Tibial artery (tissue), 4 donors: Measurements from ENCODE around the gene TTC16.

Experiments used
- DNase-seq, 2 donors: peaks; one replicate each; pipeline ENCODE4 v3.0.0-alpha.2; 2019
- H3K27ac ChIP-seq, 2 donors: fragments of 200-600 bp; sonication (generic) in 1 of 2; 1 replicate in 1 of 2; 2 replicates in 1 of 2; pipeline ENCODE4 v1.5.1; 2018 to 2019; ENCODE audit warnings: mild to moderate bottlenecking in 1 of 2
- H3K27me3 ChIP-seq, 2 donors: fragments of 200-600 bp; sonication (generic) in 1 of 2; one replicate each; pipeline versions ENCODE4 v1.5.1 to v1.6.0; 2016 to 2019
- H3K36me3 ChIP-seq, 3 donors: fragments of 200-600 bp; sonication (generic) in 2 of 3; one replicate each; pipeline ENCODE4 v1.5.1; 2016 to 2019; ENCODE audit warnings: mild to moderate bottlenecking in 2 of 3
- H3K4me1 ChIP-seq, 4 donors: fragments of 200-600 bp; sonication (generic) in 2 of 4; 1 replicate in 3 of 4; 2 replicates in 1 of 4; pipeline ENCODE4 v1.5.1; 2016 to 2019
- H3K4me3 ChIP-seq, 2 donors: fragments of 200-600 bp; sonication (generic) in 1 of 2; 1 replicate in 1 of 2; 2 replicates in 1 of 2; pipeline ENCODE4 v1.5.1; 2018 to 2019; ENCODE audit warnings: mild to moderate bottlenecking in 2 of 2
- H3K9me3 ChIP-seq, 3 donors: fragments of 200-600 bp; sonication (generic) in 1 of 3; one replicate each; pipeline ENCODE4 v1.5.1; 2016 to 2019
- intact Hi-C: fragments of 100-400 bp; cut with DNase I; formaldehyde crosslinking; loops from one replicate; pipeline ENCODE4 v1.15.0; 2023; ENCODE audit warnings: low total_unique reads
- TF ChIP-seq, protein P1 (sequence below), 2 experiments: fragments of 200-600 bp in 1 of 2; fragments of 450-650 bp in 1 of 2; IDR thresholded peaks; one replicate each; pipeline ENCODE4 v1.5.1; 2017 to 2019; ENCODE audit warnings: antibody characterized with exemption in 2 of 2, mild to moderate bottlenecking in 1 of 2, moderate library complexity in 1 of 2

The TTC16 gene

DNA sequence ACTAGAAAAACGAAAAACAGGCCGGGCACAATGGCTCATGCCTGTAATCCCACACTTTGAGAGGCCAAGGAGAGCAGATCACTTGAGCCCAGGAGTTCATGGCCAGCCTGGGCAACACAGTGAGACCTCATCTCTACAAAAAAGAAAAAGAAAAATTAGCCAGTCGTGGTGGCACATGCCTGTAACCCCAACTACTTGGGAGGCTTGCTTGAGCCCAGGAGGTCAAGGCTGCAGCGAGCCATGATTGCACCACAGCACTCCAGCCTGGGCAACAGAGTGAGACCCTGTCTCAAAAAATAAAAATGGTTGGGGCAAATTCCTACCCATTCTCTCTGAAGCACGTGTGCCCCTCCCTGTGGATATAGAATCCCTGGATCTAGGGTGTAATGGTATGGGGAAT is 17.5 kb upstream of the TTC16 start:
- DNase-seq: no peak
- Histone ChIP-seq H3K4me1 (peaks cover 0 to 8% (median 0%) of the 10 kb centered on the region in 4 donors), H3K27me3 (no peaks in the 10 kb centered on the region), H3K9me3 (no peaks in the 10 kb centered on the region), H3K4me3 (no peak overlapping the region), H3K27ac (peak overlapping the region; percentile 76 to 79), H3K36me3 (peaks cover 0 to 5% (median 0%) of the 10 kb centered on the region in 3 donors)
- intact Hi-C loops: no loop called here
- TF ChIP-seq, protein P1, sequence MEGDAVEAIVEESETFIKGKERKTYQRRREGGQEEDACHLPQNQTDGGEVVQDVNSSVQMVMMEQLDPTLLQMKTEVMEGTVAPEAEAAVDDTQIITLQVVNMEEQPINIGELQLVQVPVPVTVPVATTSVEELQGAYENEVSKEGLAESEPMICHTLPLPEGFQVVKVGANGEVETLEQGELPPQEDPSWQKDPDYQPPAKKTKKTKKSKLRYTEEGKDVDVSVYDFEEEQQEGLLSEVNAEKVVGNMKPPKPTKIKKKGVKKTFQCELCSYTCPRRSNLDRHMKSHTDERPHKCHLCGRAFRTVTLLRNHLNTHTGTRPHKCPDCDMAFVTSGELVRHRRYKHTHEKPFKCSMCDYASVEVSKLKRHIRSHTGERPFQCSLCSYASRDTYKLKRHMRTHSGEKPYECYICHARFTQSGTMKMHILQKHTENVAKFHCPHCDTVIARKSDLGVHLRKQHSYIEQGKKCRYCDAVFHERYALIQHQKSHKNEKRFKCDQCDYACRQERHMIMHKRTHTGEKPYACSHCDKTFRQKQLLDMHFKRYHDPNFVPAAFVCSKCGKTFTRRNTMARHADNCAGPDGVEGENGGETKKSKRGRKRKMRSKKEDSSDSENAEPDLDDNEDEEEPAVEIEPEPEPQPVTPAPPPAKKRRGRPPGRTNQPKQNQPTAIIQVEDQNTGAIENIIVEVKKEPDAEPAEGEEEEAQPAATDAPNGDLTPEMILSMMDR (IDR thresholded peaks at IDR 0.05): no peak

DNA sequence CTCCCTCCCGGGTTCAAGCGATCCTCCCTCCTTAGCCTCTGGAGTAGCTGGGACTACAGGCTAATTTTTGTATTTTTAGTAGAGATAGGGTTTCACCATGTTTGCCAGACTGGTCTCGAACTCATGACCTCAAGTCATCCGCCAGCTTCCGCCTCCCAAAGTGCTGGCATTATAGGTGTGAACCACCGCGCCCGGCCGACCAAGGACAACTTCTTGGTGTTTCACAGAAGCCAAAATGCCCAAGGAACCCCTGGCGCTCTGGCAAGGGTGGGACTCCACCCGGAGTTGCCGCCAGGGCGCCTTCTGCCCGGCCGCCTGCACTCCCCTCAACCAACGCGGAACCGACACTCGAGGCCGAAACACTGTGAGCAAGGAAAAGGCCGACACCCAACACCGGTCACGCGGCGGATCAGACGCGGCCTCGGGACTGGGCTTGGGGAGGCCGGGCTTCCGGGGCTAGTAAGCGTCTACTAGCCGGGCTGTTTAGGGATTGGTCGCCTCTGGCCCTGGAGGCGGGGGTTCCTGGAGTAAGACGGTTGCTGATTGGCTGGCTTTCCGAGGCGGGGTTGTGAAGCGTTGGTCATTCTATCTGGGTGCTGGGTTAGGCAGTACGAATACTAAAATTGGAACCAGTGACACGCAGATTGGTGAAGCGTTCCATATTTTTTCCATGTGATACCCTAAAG is 16.8 kb upstream of the TTC16 start:
- peak; percentile 98 to 99 for DNase-seq
- TF ChIP-seq, protein P1 (IDR thresholded peaks at IDR 0.05): peak; percentile 22 to 45
- Histone ChIP-seq H3K27me3 (no peaks in the 10 kb centered on the region), H3K4me1 (peaks cover 0 to 8% (median 0%) of the 10 kb centered on the region in 4 donors), H3K36me3 (peaks cover 0 to 5% (median 0%) of the 10 kb centered on the region in 3 donors), H3K4me3 (peak overlapping the region; percentile 29 to 45), H3K9me3 (no peaks in the 10 kb centered on the region), H3K27ac (peak overlapping the region; percentile 76 to 79)
- intact Hi-C loops: no loop called here

DNA sequence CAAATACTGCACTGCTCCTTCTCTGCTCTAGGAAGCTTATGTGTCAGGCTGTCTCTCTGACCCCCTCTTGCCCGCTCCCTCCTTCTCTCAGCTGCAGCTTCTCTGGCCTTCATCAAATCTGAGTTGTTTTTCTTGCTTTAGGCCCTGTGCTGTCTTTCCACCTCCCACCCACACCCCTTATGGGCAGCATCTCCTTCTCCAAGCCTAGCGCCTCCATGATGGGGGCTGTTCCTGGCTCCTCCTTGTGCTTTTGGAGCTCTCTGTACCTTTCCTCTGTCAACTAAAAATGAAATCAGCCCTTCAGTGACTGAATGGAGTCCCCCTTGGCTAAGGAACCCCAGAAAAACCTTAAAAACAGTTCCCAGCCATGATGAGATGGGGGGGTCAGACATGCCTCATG is 15.7 kb upstream of the TTC16 start:
- Histone ChIP-seq H3K4me1 (peaks cover 0 to 8% (median 0%) of the 10 kb centered on the region in 4 donors), H3K9me3 (no peaks in the 10 kb centered on the region), H3K27ac (peak overlapping the region; percentile 76 to 79), H3K4me3 (no peak overlapping the region), H3K36me3 (no peaks in the 10 kb centered on the region), H3K27me3 (peaks cover 0 to 5% of the 10 kb centered on the region in 2 donors)
- intact Hi-C loops: no loop called here
- no peak for DNase-seq
- TF ChIP-seq, protein P1 (IDR thresholded peaks at IDR 0.05): no peak

GRCh38 chr9:127700594-127701255 is 15.2 kb upstream of the TTC16 start:
- Histone ChIP-seq H3K9me3 (no peaks in the 10 kb centered on the region), H3K4me1 (peaks cover 0 to 8% (median 0%) of the 10 kb centered on the region in 4 donors), H3K27me3 (peaks cover 0 to 11% of the 10 kb centered on the region in 2 donors), H3K36me3 (no peaks in the 10 kb centered on the region), H3K4me3 (no peak overlapping the region), H3K27ac (no peak overlapping the region)
- DNase-seq: no peak
- TF ChIP-seq, protein P1 (IDR thresholded peaks at IDR 0.05): no peak
- intact Hi-C loops: no loop called here

DNA sequence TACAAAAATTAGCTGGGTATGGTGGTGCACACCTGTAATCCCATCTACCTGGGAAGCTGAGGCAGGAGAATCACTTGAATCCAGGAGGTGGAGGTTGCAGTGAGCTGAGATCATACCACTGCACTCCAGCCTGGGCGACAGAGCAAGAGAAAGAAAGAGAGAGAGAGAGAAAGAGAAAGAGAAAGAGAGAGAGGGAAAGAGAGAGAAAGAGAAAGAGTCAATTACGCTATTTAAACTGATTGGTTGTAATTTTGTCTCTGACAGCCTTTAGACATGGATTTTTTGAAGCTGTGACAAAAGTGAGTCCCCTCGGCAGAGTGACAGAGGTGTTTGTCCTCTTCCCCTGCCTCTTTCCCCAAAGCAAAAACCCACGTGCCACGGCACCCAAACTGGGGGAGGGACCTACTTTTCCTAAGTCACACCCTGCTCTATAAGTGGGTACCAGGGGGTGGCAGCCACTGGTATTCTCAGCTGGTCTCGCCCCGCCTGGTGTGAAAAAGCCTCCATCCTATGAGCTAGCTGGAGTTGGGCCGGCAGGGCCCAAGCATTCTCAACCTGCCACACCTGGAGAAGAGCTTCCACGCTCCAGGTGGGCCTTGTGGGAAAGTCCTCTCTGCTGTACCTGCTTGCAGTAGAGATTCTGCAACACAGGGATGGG is 12.5 kb upstream of the TTC16 start:
- H3K4me3 ChIP-seq: no peak overlapping the region
- no peaks in the 10 kb centered on the region for H3K9me3 ChIP-seq
- H3K27me3 ChIP-seq: peaks cover 0 to 31% of the 10 kb centered on the region in 2 donors
- no peaks in the 10 kb centered on the region for H3K36me3 ChIP-seq
- H3K27ac ChIP-seq: no peak overlapping the region
- no peak for DNase-seq
- peaks cover 0 to 8% (median 0%) of the 10 kb centered on the region in 4 donors for H3K4me1 ChIP-seq
- TF ChIP-seq, protein P1 (IDR thresholded peaks at IDR 0.05): no peak
- intact Hi-C loops: no loop called here
